HG02642 (cell line): Measurements from ENCODE around the gene NOL12.
A peak's percentile ranks its signal among the peaks of the same experiment; 100 is the strongest.
"Not testable (repeated sequence)": the region's sequence is repeated elsewhere in the genome, so short reads cannot be mapped to it uniquely, and the experiment has no call there.

Experiments
- ATAC-seq: cut with Tn5 transposase; IDR thresholded peaks from one replicate; pipeline ENCODE4 v1.9.1; 2021; ENCODE audit warnings: mild to moderate bottlenecking; ENCODE audit not compliant: unreplicated experiment, poor library complexity

NOL12 gene

DNA sequence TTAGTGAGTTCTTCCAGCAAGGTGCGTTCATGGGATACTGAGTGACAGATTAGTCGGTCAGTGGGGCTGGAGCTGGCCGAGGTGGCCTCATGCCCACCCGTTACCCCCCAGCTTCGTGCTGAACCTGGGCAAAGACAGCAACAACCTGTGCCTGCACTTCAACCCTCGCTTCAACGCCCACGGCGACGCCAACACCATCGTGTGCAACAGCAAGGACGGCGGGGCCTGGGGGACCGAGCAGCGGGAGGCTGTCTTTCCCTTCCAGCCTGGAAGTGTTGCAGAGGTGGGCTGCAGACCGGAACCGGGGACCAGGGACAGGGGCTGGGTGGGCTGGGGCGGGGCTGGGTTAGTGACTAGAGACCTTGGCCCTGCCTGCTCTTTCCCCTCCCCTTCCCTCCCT lies 7.8 kb upstream of the NOL12 start:
- ATAC-seq = no peak

DNA sequence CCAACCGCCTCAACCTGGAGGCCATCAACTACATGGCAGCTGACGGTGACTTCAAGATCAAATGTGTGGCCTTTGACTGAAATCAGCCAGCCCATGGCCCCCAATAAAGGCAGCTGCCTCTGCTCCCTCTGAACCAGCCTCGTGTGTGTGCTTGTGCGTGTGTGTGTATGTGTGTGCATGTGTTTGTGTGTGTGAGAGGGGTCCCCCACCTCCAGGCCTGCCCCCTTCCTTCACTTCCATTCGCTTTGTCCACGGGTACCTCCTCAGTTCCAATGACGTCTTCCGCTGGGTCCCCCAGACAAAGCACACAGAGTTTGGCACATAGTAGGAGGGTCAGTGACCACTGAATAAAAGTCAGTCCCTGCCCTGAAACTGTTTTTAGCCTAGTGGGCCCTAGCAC lies 6.5 kb upstream of the NOL12 start:
- no peak for ATAC-seq

DNA sequence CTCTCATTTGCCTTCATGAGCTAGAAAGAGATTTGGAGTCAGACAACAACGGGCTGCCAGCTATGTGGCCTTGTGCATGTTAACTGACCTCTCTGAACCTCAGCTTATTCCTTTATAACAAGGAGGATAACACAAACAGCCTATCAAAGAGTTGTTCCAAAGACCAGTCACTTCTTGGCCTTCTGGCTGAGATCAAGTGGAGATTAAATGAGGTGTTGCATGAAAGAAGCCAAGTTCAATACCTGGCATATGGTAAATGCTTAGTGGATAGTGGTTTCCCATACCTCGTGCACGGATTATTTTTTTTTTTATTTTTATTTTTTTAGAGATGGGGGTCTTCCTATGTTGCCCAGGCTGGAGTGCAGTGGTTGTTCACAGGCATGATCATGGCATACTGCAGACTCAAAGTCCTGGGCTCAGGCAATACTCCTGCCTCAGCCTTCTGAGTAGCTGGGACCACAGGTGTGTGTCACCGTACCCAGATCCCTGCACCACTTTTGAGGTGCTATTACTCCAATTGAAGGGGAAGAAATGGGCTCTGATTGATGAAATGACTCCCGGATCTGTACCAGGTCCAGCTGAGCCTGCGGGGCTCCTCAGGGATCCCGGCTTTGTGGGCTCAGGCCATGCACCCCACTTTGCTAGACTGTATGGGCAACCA lies 5.8 kb upstream of the NOL12 start:
- no peak for ATAC-seq

DNA sequence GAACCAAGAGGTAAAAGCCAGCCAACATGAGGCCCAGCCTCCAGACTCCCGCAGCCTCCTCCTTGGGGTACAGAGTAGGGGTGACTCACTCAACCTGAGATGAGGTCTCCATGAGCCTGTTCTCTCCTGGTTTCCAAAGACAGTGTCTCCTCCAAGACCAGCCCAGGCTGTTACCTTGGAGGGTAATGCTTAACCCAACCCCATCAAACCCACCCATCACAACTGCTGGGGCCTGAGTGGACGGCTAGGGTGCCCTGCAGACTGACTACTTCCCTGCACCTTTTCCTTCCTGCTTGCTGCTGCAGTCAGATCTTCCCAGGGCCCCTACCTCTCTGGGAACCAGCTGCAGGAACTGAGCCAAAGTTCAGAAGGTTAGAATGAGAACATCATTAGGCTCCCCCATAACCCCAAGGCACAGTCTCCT lies 5.1 kb upstream of the NOL12 start:
- ATAC-seq = no peak

DNA sequence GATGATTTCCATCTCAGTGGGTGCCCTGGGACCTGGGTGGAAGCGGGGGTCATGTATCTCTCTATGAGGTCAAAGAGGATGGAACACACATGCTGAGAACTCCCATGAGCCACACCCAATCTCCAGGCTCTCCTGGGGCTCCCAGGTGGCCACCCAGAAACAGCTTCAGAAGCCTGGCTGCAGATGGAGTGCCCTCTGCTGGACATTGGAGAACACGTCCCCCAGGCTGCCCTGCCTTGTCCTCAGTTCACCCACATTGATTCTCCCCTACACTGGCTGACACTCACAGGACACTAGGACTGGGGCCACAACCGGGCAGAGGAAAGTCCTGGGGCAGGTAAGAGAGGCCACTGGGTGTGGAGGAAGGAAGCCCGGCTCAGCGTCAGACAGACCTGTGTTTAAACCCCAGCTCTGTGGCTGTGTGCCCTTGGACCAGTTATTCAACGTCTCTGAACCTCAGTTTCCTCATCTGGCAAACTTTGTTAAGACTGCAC lies 4.5 kb upstream of the NOL12 start:
- ATAC-seq = no peak

DNA sequence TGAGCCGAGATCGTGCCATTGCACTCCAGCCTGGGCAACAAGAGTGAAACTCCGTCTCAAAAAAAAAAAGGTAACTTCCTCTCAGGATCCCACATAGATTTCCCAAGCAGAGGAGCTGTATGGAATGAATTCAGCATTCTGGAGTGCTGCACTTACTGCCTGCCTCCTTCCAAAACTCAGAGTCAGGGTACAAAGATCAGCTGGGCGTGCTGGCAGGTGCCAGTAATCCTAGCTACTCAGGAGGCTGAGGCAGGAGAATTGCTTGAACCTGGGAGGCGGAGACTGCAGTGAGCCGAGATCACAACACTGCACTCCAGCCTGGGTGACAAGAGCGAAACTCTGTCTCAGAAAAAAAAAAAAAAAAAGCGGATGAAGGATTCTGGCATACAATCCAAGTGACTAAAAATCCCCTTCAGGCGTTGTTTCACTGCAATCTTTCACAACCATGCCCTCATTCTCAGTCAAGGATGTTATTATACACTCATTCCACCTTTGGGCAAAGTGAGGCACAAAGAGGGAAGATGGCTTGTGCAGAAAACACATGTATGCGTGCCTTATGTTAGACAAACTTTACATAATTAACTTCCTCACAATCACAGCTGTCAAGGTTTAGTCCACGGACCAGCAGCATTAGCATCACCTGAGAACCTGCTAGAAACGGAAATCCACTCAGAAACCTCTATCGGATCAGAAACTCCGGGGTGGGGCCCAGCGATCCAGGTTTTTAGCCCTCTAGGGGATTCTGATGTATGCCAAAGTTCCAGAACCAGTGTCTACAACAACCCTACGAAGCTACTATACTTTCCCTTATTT lies 1.1 kb upstream of the NOL12 start:
- no peak for ATAC-seq

DNA sequence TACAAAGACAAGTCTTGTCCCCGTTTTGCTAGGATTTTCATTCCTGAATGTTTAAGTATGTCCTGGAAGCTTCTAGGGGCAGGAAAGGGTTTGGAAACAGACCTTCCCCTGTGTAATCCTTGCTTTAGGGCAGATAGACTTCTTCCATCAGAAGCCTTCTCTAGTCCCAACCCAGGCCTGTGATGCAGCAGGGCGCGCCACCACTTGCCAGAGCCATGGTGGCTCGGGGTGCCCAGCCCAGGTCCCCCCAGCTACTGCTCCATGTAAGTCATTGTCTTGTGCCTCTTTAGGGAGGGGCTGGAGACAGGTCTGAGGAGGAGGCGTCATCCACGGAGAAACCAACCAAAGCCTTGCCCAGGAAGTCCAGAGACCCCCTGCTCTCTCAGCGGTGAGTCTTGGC lies 4.3 kb downstream of the NOL12 start:
- ATAC-seq = no peak

DNA sequence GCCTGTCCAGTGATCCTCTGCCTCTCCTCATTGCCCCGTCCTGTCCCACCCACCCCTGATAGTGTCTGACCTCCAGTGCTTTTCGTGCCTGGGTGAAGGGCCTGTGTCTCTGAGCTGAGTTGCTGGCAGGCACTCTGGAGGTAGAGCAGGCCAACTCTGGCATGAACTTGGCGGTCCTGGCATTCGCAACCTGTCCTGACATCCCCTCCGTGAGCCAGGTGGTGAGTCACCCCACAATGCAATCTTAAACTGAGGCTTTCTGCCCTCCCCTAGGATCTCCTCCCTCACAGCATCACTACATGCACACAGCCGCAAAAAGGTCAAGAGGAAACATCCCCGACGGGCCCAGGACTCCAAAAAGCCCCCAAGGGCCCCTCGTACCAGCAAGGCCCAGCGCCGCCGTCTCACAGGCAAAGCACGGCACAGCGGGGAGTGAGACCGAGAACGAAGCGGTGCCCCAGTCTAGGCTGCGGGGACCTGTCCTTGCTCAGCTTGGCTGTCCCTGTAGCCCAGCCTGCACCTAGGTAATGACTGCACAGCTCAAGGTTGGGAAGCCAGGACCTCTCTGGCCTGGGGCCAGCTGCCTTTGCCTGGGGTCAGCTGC lies 4.9 kb downstream of the NOL12 start:
- no peak for ATAC-seq

DNA sequence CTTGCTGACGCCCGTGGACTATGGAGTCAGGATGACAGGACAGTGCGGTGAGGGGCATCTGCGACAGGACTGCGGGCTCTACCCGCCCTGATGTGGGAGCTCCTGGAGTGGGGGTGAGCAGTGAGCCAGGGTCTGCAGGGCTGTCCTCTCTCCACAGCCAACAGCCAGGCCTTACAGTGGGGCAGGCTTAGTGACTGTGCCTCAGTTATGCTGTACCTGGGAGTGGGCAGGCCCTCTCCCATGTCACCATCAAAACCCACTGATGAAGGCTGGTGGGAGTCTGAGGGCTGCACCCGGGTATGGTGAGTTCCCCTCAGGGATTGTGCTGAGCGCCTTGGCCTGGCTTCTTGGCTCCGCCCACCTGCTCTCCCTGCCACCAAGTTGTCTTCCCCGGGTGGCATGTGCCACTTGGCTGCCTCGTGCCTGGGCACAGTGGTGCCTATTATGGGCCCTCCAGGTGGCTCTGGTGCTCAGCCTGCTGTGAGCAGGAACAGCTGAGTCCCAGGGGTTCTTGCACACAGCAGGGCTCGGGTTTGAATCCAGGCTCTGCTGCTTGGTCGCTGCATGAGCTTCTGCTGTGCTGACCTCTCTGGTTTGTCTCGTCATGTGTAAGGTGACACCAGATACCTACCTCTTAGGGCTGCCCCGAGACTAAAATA lies 6.6 kb downstream of the NOL12 start:
- ATAC-seq = no peak

DNA sequence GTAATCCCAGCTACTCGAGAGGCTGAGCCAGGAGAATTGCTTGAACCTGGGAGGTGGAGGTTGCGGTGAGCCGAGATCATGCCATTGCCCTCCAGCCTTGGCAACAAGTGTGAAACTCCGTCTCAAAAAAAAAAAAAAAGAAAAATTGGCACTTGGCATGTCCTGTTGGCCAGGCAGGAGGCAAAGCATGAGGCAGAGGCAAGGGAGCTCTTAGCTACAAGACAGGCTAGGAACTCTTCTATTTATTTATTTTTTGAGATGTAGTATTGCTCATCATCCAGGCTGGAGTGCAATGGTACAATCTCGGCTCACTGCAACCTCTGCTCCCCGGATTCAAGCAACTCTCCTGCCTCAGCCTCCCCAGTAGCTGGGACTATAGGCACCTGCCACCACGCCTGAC lies 8.0 kb downstream of the NOL12 start:
- ATAC-seq = not testable (repeated sequence)

DNA sequence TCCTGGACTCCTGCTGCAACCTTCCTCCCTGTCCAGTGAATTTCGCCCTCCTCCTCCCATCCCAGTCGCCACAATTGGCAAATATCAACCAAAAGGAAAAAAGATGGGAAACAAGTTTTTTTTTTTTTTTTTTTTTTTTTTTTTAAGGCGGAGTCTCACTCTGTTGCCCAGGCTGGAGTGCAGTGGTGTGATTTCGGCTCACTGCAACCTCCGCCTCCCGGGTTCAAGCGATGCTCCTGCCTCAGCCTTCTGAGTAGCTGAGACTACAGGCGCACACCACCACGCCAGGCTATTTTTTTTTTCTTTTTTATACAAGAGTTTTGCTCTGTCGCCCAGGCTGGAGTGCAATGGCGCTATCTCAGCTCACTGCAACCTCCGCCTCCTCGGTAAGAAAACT lies 10.1 kb downstream of the NOL12 start:
- ATAC-seq = peak; percentile 3

DNA sequence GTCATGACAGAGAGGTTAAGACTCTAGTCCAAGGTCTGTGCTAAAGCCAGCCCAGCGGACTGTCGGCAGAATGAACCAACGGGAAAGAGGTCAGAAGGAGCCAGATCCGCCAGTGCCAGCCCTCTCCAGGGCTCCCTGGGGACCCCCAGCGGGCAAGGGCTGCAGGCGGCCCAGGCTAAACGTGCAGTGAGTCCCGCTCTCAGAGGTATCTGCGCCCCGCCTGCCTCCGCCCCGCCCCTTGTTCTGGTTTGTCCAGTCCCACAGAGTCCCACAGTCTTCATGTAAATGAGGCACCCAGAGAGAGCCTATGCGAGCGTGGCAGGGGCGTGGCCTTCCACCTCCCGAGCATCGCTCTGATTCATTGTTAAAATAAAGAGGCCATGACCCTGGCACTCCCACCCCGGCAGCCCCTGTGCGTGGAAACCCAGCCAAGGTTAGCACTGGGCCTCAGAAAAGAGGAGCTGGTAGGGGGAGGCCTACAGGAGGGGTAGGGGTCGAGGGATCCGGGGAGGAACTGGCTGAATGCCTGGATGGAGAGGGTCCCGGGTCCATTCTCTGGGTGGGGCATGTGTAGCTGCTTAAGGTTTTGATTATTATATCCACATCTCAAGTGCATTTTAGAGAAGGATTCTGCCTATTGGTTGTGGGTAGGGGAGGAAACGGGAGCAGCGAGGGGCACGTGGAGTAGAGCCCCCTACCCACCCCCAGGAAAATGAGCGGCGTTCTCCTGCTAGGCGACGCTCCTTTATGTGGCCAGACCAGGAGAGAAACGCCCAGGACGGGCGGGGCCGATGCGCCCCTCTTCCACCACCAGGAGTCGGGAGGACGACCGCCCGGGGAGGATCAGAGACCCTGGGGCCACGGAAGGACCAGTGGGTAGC lies 10.8 kb downstream of the NOL12 start, which contains the start of gene TRIOBP:
TRIOBP (plus strand) TSS at position 392 of the 881 bp plus-strand sequence. CDS start 4,318 bp downstream, outside the sequence.
- ATAC-seq = peak; percentile 90

DNA sequence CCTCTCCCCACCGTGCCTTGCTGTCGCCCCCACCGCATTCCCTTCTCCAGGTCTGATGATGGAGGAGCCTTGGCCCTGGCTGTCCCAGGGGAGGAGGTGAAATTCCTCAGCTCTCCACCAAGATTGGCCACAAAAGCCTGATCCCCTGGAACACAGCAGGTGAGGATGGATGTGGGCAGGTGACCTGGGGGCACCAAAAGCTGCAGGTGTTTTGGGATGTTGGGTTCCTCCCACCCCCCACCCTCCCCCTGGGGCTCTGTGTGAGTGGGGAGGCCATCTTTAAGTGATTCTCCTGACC lies 11.3 kb downstream of the NOL12 start:
- no peak for ATAC-seq

DNA sequence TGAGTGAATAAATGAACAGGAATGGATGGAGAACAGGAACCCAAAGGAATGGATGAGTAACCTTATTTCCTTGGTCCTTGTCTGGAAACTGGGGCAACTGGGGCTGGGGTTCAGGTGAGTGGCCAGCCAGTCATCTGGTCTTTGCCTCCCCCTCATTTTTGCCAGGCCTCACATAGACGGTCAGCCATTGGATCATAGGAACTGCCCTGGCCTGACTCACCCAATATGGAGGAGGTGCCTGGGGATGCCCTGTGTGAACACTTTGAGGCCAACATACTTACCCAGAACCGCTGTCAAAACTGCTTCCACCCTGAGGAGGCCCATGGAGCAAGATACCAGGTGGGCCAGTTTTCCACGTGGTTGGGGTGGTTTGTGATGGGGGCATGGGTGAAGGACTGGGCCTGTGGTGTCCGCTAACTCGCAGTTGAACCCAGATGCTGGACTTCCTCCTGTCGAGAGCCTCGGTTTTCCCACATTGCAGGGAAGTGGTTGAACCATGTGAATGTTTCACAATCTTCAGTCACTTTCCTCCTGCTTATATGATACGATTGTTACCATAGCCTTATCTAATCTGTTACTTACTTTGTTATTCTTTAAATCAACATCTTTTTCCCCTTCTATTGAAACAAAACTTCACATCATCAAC lies 15.1 kb downstream of the NOL12 start:
- ATAC-seq = no peak

DNA sequence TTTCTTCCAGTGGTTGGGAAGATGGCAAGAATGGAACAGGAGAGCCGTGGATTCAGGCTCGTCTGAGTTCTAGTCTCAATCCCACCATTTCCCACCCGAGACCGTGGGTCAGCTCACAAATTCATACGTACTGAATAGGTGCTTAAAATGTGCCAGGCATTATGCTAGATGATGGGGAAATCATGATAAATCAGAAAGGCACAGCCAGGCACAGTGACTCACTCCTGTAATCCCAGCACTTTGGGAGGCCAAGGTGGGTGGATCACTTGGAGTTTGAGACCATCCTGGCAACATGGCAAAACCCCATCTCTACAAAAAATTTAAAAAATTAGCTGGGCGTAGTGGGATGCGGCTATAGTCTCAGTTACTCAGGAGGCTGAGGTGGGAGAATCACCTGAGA lies 17.8 kb downstream of the NOL12 start:
- ATAC-seq = no peak

DNA sequence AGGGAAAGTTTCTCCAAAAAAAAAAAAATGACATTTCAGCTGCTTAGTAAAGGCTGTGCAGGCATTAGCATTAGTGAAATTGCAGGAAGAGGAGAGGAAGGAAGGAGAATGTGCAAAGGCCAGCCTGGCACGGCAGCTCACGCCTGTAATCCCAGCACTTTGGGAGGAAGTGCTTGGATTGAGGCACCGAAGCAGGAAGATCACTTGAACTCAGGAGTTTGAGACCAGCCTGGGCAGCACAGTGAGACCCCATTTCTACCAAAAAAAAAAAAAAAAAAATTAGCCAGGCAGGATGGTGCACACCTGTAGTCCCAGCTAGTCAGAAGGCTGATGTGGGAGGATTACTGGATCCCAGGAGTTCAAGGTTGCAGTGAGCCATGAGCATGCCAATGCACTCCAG lies 18.5 kb downstream of the NOL12 start:
- no peak for ATAC-seq

DNA sequence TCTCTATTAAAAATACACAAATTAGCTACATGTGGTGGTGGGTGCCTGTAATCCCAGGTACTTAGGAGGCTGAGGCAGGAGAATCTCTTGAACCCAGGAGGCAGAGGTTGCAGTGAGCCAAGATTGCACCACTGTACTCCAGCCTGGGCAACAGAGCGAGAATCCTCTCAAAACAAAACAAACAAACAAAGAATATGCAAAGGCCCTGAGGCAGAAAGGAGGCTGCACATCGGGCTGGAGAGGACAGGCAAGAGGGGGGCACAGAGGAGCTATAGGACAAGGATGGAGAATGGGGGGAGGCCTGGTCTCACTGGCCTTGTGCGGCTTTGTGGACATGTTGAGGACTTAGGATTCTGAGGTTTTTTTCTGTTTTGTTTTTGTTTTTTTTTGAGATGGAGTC lies 19.1 kb downstream of the NOL12 start:
- no peak for ATAC-seq

DNA sequence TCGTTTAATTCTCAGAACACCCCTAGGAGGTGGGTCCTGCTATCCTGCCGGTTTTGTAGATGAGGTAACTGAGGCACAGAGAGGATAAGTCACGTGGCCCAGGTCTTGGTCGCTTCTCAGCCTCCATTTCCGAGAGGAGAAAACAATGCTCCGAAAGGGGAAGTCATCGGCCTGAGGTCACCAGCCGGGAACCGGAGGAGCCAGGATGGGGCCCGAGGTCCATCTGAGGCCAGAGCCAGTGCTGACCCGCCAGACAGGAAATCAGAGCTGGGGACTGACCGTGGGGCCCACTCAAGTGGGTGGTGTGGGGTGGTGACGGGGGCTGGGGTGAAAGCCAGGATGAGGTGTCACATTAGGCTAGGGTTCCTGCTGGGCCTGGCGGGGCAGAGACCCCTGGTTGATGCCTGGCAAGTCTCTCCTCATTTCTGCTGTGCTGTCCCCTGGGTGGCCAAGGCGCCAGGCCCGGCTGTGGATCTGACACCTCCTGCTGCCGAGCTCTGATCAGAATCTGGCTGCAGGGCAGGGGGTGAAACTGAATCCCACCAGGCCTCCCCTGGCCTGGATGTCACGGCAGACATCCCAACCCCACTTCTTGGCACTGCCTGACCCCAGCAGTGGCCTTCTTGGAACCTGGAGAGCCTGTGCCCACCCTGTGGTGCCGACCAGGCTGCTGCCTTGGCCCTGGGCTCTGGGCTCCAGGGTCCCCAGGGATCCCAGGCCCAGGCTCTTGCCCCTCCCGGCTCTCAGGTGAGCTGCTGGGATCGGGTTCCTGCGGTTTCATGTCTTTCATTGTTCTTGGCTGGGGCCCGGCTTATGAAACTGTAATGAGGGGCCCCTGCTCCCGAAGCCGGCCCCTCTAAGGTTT lies 22.7 kb downstream of the NOL12 start:
- ATAC-seq = no peak

DNA sequence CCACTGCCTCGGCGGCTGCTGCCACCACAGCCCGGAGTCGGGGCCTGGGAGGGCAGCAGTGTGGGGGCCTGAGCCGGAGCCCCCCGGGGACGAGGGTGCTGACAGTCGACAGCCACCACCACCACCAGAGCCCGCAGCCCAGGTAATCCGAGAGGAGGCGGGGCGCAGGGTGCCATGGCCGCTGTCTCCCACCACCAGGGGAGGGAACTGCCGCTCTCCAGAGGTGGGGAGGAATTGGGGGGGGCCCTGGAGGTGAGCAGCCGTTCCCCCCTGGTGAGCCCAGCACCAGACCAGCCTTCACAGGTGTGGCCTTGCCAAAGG lies 23.3 kb downstream of the NOL12 start:
- ATAC-seq = no peak
